Measurements from ENCODE around the gene DCAKD. TPM values are rescaled to one million over a fixed set of nuclear protein-coding genes. Genes with fewer than 3 reads are reported as not detected.

DCAKD gene
- total and polyA plus RNA-seq, 4 donors = 14.5 to 33.1 (median 21.4) TPM

DNA sequence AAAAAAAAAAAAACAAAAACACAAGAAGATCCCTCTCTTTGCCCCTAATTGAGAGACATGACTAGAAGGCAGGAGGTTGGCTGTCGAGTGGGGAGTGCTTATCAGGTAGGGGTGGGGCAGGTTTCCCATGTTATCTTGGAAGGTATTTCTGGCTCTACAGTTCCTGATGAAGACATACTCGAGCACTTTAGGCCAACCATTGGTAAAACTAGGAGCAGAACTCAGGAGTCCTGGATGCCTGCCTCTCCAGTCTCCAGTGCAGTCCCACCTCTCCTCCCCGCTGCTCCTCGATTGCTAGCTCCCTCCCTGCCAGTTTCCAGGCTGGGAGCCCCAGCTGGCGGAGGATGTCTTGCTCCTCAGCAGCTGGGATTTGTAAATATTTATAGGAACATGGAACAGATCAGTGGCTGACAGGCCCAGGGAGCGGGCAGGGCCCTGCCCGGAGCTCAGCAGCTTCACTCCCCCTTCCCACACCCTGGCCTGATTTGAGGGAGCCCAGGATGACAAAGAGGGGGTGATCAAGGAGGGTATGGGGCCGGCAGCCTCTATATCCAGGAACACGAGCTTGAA is 71.9 kb downstream of the DCAKD start:
- 74 to 81% methylated on average over 9 of the region's 9 CpGs for WGBS, 2 donors
- Histone ChIP-seq H3K4me3 (ENCODE audit: low read length in 2 of 2) (no peak overlapping the region), H3K36me3 (ENCODE audit: control insufficient read depth in 1 of 2, insufficient read depth in 2 of 2, low read length in 1 of 2) (no peaks in the 10 kb centered on the region), H3K27ac (ENCODE audit: low read depth in 1 of 2, low read length in 2 of 2) (no peak overlapping the region), H3K27me3 (ENCODE audit: control insufficient read depth in 1 of 2, insufficient read depth in 2 of 2, low read length in 1 of 2) (no peaks in the 10 kb centered on the region), H3K4me1 (ENCODE audit: control insufficient read depth in 1 of 2, insufficient read depth in 2 of 2, low read length in 2 of 2) (no peaks in the 10 kb centered on the region), H3K9me3 (ENCODE audit: control insufficient read depth, low read length) (no peaks in the 10 kb centered on the region)
- DNase-seq (no peak), ATAC-seq (ENCODE audit: low FRiP score) (no peak)
- intact Hi-C loops (cut with DNase I) = no loop called here

- Histone ChIP-seq H3K4me1 (ENCODE audit: control insufficient read depth in 1 of 2, insufficient read depth in 2 of 2, low read length in 2 of 2) (no peaks in the 10 kb centered on the region), H3K27ac (ENCODE audit: low read depth in 1 of 2, low read length in 2 of 2) (no peak overlapping the region), H3K9me3 (ENCODE audit: control insufficient read depth, low read length) (no peaks in the 10 kb centered on the region), H3K36me3 (ENCODE audit: control insufficient read depth in 1 of 2, insufficient read depth in 2 of 2, low read length in 1 of 2) (no peaks in the 10 kb centered on the region), H3K4me3 (ENCODE audit: low read length in 2 of 2) (no peak overlapping the region), H3K27me3 (ENCODE audit: control insufficient read depth in 1 of 2, insufficient read depth in 2 of 2, low read length in 1 of 2) (no peaks in the 10 kb centered on the region)
- ATAC-seq (ENCODE audit: low FRiP score) (no peak), DNase-seq (no peak)
- WGBS, 2 donors = 93 to 97% methylated on average over 5 of the region's 5 CpGs
- intact Hi-C loops (cut with DNase I) = no loop called here
Observed at GRCh38 chr17:44978807-44979206, 72.6 kb downstream of the DCAKD start.

GRCh38 chr17:44977814-44978550 is 73.5 kb downstream of the DCAKD start:
- ATAC-seq (ENCODE audit: low FRiP score) (no peak), DNase-seq (no peak)
- intact Hi-C loops (cut with DNase I) = no loop called here
- H3K36me3 ChIP-seq (ENCODE audit: control insufficient read depth in 1 of 2, insufficient read depth in 2 of 2, low read length in 1 of 2) = no peaks in the 10 kb centered on the region
- no peaks in the 10 kb centered on the region for H3K9me3 ChIP-seq (ENCODE audit: control insufficient read depth, low read length)
- no peaks in the 10 kb centered on the region for H3K27me3 ChIP-seq (ENCODE audit: control insufficient read depth in 1 of 2, insufficient read depth in 2 of 2, low read length in 1 of 2)
- no peaks in the 10 kb centered on the region for H3K4me1 ChIP-seq (ENCODE audit: control insufficient read depth in 1 of 2, insufficient read depth in 2 of 2, low read length in 2 of 2)
- H3K27ac ChIP-seq (ENCODE audit: low read depth in 1 of 2, low read length in 2 of 2) = no peak overlapping the region
- WGBS, 2 donors = 25 to 37% methylated on average over 7 of the region's 7 CpGs
- H3K4me3 ChIP-seq (ENCODE audit: low read length in 2 of 2) = no peak overlapping the region

GRCh38 chr17:44977065-44977464 is 74.4 kb downstream of the DCAKD start:
- H3K27ac ChIP-seq (ENCODE audit: low read depth in 1 of 2, low read length in 2 of 2) = no peak overlapping the region
- intact Hi-C loops (cut with DNase I) = no loop called here

DNA sequence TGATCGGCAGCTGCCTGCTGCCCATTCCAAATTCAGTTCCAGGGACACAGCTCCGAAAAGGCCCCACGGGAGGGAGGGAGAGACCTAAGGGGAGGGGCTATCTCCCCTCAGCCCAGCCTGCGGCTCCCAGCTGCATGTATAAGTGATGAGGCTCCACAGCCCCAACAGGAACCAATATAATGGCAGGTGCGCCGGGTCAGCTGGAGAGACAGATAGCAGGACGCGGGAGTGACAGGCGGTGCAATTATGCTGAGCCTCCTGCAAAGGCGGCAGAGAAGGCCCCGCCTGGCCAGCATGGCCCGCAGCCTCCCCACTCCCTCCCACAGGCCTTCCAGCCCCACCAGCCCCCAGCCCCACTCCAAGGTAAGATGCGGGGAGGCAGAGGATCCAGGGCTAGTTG is 75.2 kb downstream of the DCAKD start:
- Histone ChIP-seq H3K4me3 (ENCODE audit: low read length in 2 of 2) (no peak overlapping the region), H3K4me1 (ENCODE audit: control insufficient read depth in 1 of 2, insufficient read depth in 2 of 2, low read length in 2 of 2) (no peaks in the 10 kb centered on the region), H3K36me3 (ENCODE audit: control insufficient read depth in 1 of 2, insufficient read depth in 2 of 2, low read length in 1 of 2) (no peaks in the 10 kb centered on the region), H3K27me3 (ENCODE audit: control insufficient read depth in 1 of 2, insufficient read depth in 2 of 2, low read length in 1 of 2) (no peaks in the 10 kb centered on the region), H3K9me3 (ENCODE audit: control insufficient read depth, low read length) (no peaks in the 10 kb centered on the region), H3K27ac (ENCODE audit: low read depth in 1 of 2, low read length in 2 of 2) (no peak overlapping the region)
- intact Hi-C loops (cut with DNase I) = no loop called here
- ATAC-seq (ENCODE audit: low FRiP score) = no peak
- DNase-seq = no peak
- 90 to 93% methylated on average over 13 of the region's 13 CpGs for WGBS, 2 donors

More at GRCh38 chr17:44977065-44977464, 74.4 kb downstream of the DCAKD start:
- WGBS, 2 donors = 66 to 73% methylated on average over 3 of the region's 3 CpGs
- no peak overlapping the region for H3K4me3 ChIP-seq (ENCODE audit: low read length in 2 of 2)
- no peaks in the 10 kb centered on the region for H3K27me3 ChIP-seq (ENCODE audit: control insufficient read depth in 1 of 2, insufficient read depth in 2 of 2, low read length in 1 of 2)
- ATAC-seq (ENCODE audit: low FRiP score) (no peak), DNase-seq (no peak)
- no peaks in the 10 kb centered on the region for H3K36me3 ChIP-seq (ENCODE audit: control insufficient read depth in 1 of 2, insufficient read depth in 2 of 2, low read length in 1 of 2)
- H3K9me3 ChIP-seq (ENCODE audit: control insufficient read depth, low read length) = no peaks in the 10 kb centered on the region
- no peaks in the 10 kb centered on the region for H3K4me1 ChIP-seq (ENCODE audit: control insufficient read depth in 1 of 2, insufficient read depth in 2 of 2, low read length in 2 of 2)

Other genes starting within 250 kb of the DCAKD start
- gene GJC1, start 221.3 kb downstream of the DCAKD start, total RNA-seq = 10 to 100 TPM; 23.8 to 34.3 TPM
- 1 to 10 TPM; 2.9 to 5.6 TPM for gene GJC1, start 221.3 kb downstream of the DCAKD start, polyA plus RNA-seq
- 1 to 10 TPM in 1 of 2 donors, under 1 TPM in 1; 0.58 to 1.3 TPM for gene HIGD1B, start 203.7 kb downstream of the DCAKD start, total RNA-seq
- gene HIGD1B, start 203.7 kb downstream of the DCAKD start, polyA plus RNA-seq = not detected
- gene EFTUD2, start 152.2 kb downstream of the DCAKD start, total RNA-seq = 10 to 100 TPM; 64.4 to 78.6 TPM
- gene EFTUD2, start 152.2 kb downstream of the DCAKD start, polyA plus RNA-seq = 10 to 100 TPM; 17.8 to 37.7 TPM
- 10 to 100 TPM in 1 of 2 donors, 1 to 10 TPM in 1; 2.3 to 17.6 TPM for gene GFAP, start 136.1 kb downstream of the DCAKD start, total RNA-seq
- gene GFAP, start 136.1 kb downstream of the DCAKD start, polyA plus RNA-seq = 1 to 10 TPM; 1.4 to 7.9 TPM
- gene KIF18B, start 103.9 kb downstream of the DCAKD start, total RNA-seq = 1 to 10 TPM in 1 of 2 donors, under 1 TPM in 1; 0.16 to 1.7 TPM
- under 1 TPM in 1 of 2 donors, not detected in 1; 0.05 TPM for gene KIF18B, start 103.9 kb downstream of the DCAKD start, polyA plus RNA-seq
- gene C1QL1, start 83.3 kb downstream of the DCAKD start, total RNA-seq = 1 to 10 TPM in 1 of 2 donors, not detected in 1; 1.3 TPM
- not detected for gene C1QL1, start 83.3 kb downstream of the DCAKD start, polyA plus RNA-seq
- gene NMT1, start 9.7 kb upstream of the DCAKD start, total RNA-seq = 100 to 1,000 TPM; 103 to 104 TPM
- gene NMT1, start 9.7 kb upstream of the DCAKD start, polyA plus RNA-seq = 100 to 1,000 TPM in 1 of 2 donors, 10 to 100 TPM in 1; 33.8 to 124 TPM
- gene PLCD3, start 80.9 kb upstream of the DCAKD start, total RNA-seq = 10 to 100 TPM; 94.6 to 97.4 TPM
- 10 to 100 TPM; 22.8 to 93.8 TPM for gene PLCD3, start 80.9 kb upstream of the DCAKD start, polyA plus RNA-seq
- 10 to 100 TPM; 16.1 to 23.4 TPM for gene ACBD4, start 84.1 kb upstream of the DCAKD start, total RNA-seq
- 10 to 100 TPM; 68.6 to 69.7 TPM for gene ACBD4, start 84.1 kb upstream of the DCAKD start, polyA plus RNA-seq
- gene HEXIM1, start 96.8 kb upstream of the DCAKD start, total RNA-seq = 10 to 100 TPM; 48.7 to 64.0 TPM
- gene HEXIM1, start 96.8 kb upstream of the DCAKD start, polyA plus RNA-seq = 10 to 100 TPM; 40.8 to 62.6 TPM
- 1 to 10 TPM; 2.7 to 6.0 TPM for gene HEXIM2, start 110.2 kb upstream of the DCAKD start, total RNA-seq
- 1 to 10 TPM; 4.4 to 10.0 TPM for gene HEXIM2, start 110.2 kb upstream of the DCAKD start, polyA plus RNA-seq
- gene FMNL1, start 170.3 kb upstream of the DCAKD start, total RNA-seq = 10 to 100 TPM; 24.0 to 51.7 TPM
- gene FMNL1, start 170.3 kb upstream of the DCAKD start, polyA plus RNA-seq = 10 to 100 TPM in 1 of 2 donors, 1 to 10 TPM in 1; 2.2 to 11.9 TPM
- not detected for gene SPATA32, start 210.5 kb upstream of the DCAKD start, total RNA-seq
- not detected for gene SPATA32, start 210.5 kb upstream of the DCAKD start, polyA plus RNA-seq